K562 (cell line): ENCODE measurements around the gene C11orf58. TPM values are rescaled to one million over a fixed set of nuclear protein-coding genes. Genes with fewer than 3 reads are reported as not detected.

Experiments
- BRD9 ChIP-seq: fragments of 450-650 bp; IDR thresholded peaks from 2 replicates; pipeline ENCODE4 v1.6.1; 2018; ENCODE audit warnings: low read depth; ENCODE audit not compliant: partially characterized antibody
- ETS1 ChIP-seq: conservative IDR thresholded peaks from 2 replicates; pipeline ENCODE4 v1.6.1; 2011; ENCODE audit warnings: low read depth, mild to moderate bottlenecking, low read length; ENCODE audit not compliant: control insufficient read depth
- KDM4B ChIP-seq, 2 experiments: fragments of 450-650 bp in 1 of 2; sonication (generic) in 1 of 2; IDR thresholded peaks; 2 replicates each; pipeline ENCODE4 v1.6.1; 2016 to 2017; ENCODE audit warnings: borderline replicate concordance in 2 of 2, antibody characterized with exemption in 1 of 2, low read depth in 1 of 2, mild to moderate bottlenecking in 1 of 2
- MCM7 ChIP-seq, 2 experiments: fragments of 450-650 bp; IDR thresholded peaks; 2 replicates each; pipeline ENCODE4 v1.6.1; 2016 to 2018
- MNT ChIP-seq, 2 experiments: fragments of 450-650 bp; conservative IDR thresholded peaks; 2 replicates each; pipeline ENCODE4 v1.6.1; 2017; ENCODE audit warnings: mild to moderate bottlenecking in 2 of 2, moderate library complexity in 2 of 2
- PHTF2 ChIP-seq: fragments of 250-450 bp; sonication (Bioruptor Pico); IDR thresholded peaks from 2 replicates; pipeline ENCODE4 v1.5.0; 2021; ENCODE audit warnings: mild to moderate bottlenecking
- PTTG1 ChIP-seq: fragments of 450-650 bp; IDR thresholded peaks from 2 replicates; pipeline ENCODE4 v1.6.1; 2016; ENCODE audit warnings: low read depth, mild to moderate bottlenecking, missing genetic modification characterization, missing compliant biosample characterization
- SMAD2 ChIP-seq: fragments of 150-350 bp; IDR thresholded peaks from 2 replicates; pipeline ENCODE4 v1.6.1; 2014; ENCODE audit warnings: low read depth, mild to moderate bottlenecking, low read length
- TEAD1 ChIP-seq, 2 experiments: fragments of 450-650 bp in 1 of 2; sonication (generic) in 1 of 2; formaldehyde crosslinking; IDR thresholded peaks; 2 replicates each; pipeline versions ENCODE4 v1.4.0 to v1.8.0; 2020 to 2022; ENCODE audit warnings: mild to moderate bottlenecking in 2 of 2, missing genetic modification reagents in 1 of 2
- USF2 ChIP-seq: sonication (generic); formaldehyde crosslinking; IDR thresholded peaks from 2 replicates; pipeline ENCODE4 v1.5.0; 2020; ENCODE audit warnings: missing genetic modification reagents
- YY1 ChIP-seq, 3 experiments: IDR thresholded peaks; 2 replicates each; pipeline ENCODE4 v1.6.1; 2011; ENCODE audit warnings: low read length in 2 of 3, mild to moderate bottlenecking in 2 of 3, moderate library complexity in 2 of 3, borderline replicate concordance in 1 of 3, control low read depth in 1 of 3, low read depth in 1 of 3; ENCODE audit not compliant: insufficient read depth in 3 of 3, insufficient replicate concordance in 2 of 3, control insufficient read depth in 1 of 3, insufficient read length in 1 of 3; ENCODE audit errors: extremely low read depth in 1 of 3
- polyA plus RNA-seq, 8 experiments: library from polyadenylated mRNA; depleted of rRNA in 4 of 8; stranded (reverse) in 5 of 8; unstranded in 3 of 8; fragments of >200 nt; fragmentation: Nextera tagmentation in 2 of 8; fragmentation: Illumina TruSeq in 1 of 8; extraction: Ambion mirVana in 2 of 8; extraction: Trizol in 1 of 8; gene quantifications; 2 replicates each; pipeline versions ENCODE4 v1.2.1 to v1.2.3, GENCODE V29; 2011 to 2014; ENCODE audit warnings: inconsistent platforms in 1 of 8, missing spikeins in 1 of 8
- total RNA-seq, 7 experiments: library from RNA; depleted of rRNA in 6 of 7; stranded (reverse); fragments of >200 nt in 6 of 7; fragmentation: Illumina TruSeq in 2 of 7; extraction: Trizol in 2 of 7; gene quantifications; 2 replicates each; pipeline versions ENCODE4 v1.2.1 to v1.2.3, GENCODE V29; 2011 to 2021; ENCODE audit warnings: low replicate concordance in 1 of 7
- TF ChIP-seq, protein P1 (sequence below): fragments of 250-450 bp; sonication (Bioruptor Pico); IDR thresholded peaks from 2 replicates; pipeline ENCODE4 v1.5.0; 2021; ENCODE audit warnings: mild to moderate bottlenecking, moderate library complexity
- TF ChIP-seq, protein P2 (sequence below): fragments of 250-450 bp; sonication (Bioruptor Pico); IDR thresholded peaks from 2 replicates; pipeline ENCODE4 v1.8.0; 2021; ENCODE audit warnings: moderate library complexity, mild to moderate bottlenecking, inconsistent platforms
- TF ChIP-seq, protein P3 (sequence below): fragments of 200-800 bp; sonication (Bioruptor generic); IDR thresholded peaks from 2 replicates; pipeline ENCODE4 v1.6.1; 2017; ENCODE audit warnings: missing genetic modification characterization, missing compliant biosample characterization

The C11orf58 gene
- total and polyA plus RNA-seq, 9 of the 15 experiments (the other 6 are each of a cell fraction or from before 2014, with no cell fraction given): 104 to 421 (median 247) TPM

- TF ChIP-seq MNT (conservative IDR thresholded peaks at IDR 0.05) (peak; percentile 57 to 83; a peak in 3 of 4 replicates), TEAD1 (CRISPR knock-in tag; IDR thresholded peaks at IDR 0.05) (no peak), YY1 (IDR thresholded peaks at IDR 0.05; ENCODE audit: borderline replicate concordance in 1 of 3, control insufficient read depth in 1 of 3, extremely low read depth in 1 of 3, insufficient read depth in 3 of 3, insufficient read length in 1 of 3, insufficient replicate concordance in 2 of 3, low read depth in 1 of 3, low read length in 2 of 3) (peak; percentile 55 to 89 (median 79)), SMAD2 (no peak), USF2 (CRISPR knock-in tag) (no peak), PHTF2 (CRISPR knock-in tag) (no peak), PTTG1 (no peak), MCM7 (IDR thresholded peaks at IDR 0.05) (no peak), BRD9 (peak; percentile 90), ETS1 (peak; percentile 90), KDM4B (IDR thresholded peaks at IDR 0.05; ENCODE audit: borderline replicate concordance in 2 of 2, low read depth in 1 of 2) (peak in 1 of 2 experiments; percentile 53; a peak in 1 of 4 replicates)
- TF ChIP-seq, protein P1, sequence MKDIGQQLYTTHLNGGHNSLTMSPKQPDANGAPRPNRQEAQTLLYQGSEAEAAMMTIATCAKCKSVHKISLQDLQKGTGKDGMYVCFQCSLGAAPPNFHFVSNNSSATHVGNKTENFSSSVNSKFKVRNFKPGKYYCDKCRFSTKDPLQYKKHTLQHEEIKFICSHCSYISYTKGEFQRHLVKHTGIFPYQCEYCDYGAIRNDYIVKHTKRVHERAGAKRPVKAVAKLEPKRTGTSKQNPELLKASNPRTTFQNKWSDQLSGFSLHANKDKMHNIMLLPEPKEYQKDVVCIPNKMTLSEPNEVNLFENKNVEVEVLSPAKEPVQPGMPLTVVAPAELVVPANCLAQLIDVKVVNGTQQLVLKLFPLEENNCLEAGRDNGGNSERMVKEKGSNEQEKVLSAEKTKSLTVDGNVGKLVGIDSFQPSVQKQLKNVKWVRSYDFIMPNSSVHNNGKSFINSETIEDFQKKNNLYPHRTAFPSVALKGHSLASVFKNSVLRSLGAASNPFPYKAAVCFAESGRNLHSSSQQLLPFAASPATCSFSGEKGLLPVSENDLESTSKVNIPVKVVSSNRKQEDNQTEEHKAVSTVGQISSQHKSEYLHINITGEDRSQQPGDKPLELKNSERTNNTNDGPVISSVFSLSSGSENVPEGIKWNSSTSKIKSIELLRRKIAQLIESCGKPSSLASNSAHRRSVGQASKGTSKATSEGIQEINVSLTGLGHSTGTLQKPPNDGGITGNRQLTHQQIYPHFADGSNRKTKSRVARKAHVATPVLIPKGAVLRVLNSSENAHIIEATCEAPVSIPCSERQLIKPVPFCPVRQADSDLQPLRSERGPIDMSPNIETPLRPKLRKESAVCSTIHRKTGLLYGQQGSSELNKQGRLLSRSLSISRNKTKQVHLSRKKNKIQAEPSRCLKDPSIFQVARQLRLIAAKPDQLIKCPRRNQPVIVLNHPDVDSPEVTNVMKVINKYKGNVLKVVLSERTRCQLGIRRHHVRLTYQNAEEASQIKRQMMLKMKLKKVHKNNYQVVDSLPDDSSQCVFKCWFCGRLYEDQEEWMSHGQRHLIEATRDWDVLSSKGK (CRISPR knock-in tag): no peak
- TF ChIP-seq, protein P2, sequence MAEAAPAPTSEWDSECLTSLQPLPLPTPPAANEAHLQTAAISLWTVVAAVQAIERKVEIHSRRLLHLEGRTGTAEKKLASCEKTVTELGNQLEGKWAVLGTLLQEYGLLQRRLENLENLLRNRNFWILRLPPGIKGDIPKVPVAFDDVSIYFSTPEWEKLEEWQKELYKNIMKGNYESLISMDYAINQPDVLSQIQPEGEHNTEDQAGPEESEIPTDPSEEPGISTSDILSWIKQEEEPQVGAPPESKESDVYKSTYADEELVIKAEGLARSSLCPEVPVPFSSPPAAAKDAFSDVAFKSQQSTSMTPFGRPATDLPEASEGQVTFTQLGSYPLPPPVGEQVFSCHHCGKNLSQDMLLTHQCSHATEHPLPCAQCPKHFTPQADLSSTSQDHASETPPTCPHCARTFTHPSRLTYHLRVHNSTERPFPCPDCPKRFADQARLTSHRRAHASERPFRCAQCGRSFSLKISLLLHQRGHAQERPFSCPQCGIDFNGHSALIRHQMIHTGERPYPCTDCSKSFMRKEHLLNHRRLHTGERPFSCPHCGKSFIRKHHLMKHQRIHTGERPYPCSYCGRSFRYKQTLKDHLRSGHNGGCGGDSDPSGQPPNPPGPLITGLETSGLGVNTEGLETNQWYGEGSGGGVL (CRISPR knock-in tag): no peak
- TF ChIP-seq, protein P3, sequence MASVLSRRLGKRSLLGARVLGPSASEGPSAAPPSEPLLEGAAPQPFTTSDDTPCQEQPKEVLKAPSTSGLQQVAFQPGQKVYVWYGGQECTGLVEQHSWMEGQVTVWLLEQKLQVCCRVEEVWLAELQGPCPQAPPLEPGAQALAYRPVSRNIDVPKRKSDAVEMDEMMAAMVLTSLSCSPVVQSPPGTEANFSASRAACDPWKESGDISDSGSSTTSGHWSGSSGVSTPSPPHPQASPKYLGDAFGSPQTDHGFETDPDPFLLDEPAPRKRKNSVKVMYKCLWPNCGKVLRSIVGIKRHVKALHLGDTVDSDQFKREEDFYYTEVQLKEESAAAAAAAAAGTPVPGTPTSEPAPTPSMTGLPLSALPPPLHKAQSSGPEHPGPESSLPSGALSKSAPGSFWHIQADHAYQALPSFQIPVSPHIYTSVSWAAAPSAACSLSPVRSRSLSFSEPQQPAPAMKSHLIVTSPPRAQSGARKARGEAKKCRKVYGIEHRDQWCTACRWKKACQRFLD: peak; percentile 92
These were observed at the start of gene C11orf58 (continued) for GRCh38 chr11:16738193-16738946.
